ES-I3 (cell line): ENCODE results near the gene IRF5.
"Not testable (repeated sequence)": the region's sequence is repeated elsewhere in the genome, so short reads cannot be mapped to it uniquely, and the experiment has no call there.

ENCODE experiments used
- H3K36me3 ChIP-seq: 2 replicates; pipeline ENCODE4 v1.6.1; 2013; ENCODE audit warnings: mild to moderate bottlenecking, low read length, control low read depth, moderate library complexity; ENCODE audit not compliant: insufficient read depth
- H3K4me1 ChIP-seq: 2 replicates; pipeline ENCODE4 v1.6.1; 2013; ENCODE audit warnings: mild to moderate bottlenecking, control low read depth, low read length; ENCODE audit not compliant: insufficient read depth
- H3K9ac ChIP-seq: 2 replicates; pipeline ENCODE4 v1.6.1; 2013; ENCODE audit warnings: low read depth, mild to moderate bottlenecking, low read length, moderate library complexity
- H3K9me3 ChIP-seq: 2 replicates; pipeline ENCODE4 v1.6.1; 2013; ENCODE audit warnings: mild to moderate bottlenecking, low read length, moderate library complexity; ENCODE audit not compliant: control insufficient read depth, insufficient read depth

The IRF5 gene

DNA sequence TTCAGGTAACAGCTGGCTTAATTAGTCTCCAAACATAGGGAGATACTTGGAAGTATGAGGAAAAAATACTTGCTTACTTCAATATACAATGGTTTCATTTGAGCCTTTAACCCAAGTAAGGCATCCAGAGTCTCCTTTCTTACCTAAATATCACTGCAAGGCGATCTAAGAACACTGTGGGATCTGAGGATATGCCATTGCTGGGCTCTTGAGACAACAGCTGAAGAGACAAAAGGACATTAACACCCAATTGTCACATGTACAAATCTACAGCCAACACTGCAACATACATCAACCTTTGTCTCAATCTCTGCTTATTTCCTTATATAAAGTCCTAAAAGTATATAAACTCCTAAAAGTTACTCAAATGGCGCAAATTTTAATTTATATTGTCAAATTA is 44.4 kb downstream of the IRF5 start:
- Histone ChIP-seq H3K9me3 (no peaks in the 10 kb centered on the region), H3K36me3 (peaks cover 25% of the 10 kb centered on the region)

GRCh38 chr7:128985660-128986059 is 47.9 kb downstream of the IRF5 start:
- peaks cover 18% of the 10 kb centered on the region for H3K4me1 ChIP-seq
- peaks cover 28% of the 10 kb centered on the region for H3K36me3 ChIP-seq
- no peak overlapping the region for H3K9ac ChIP-seq
- H3K9me3 ChIP-seq, result no peaks in the 10 kb centered on the region

More for the DNA sequence above, 44.4 kb downstream of the IRF5 start:
- Histone ChIP-seq H3K4me1 (peaks cover 16% of the 10 kb centered on the region), H3K9ac (no peak overlapping the region)

DNA sequence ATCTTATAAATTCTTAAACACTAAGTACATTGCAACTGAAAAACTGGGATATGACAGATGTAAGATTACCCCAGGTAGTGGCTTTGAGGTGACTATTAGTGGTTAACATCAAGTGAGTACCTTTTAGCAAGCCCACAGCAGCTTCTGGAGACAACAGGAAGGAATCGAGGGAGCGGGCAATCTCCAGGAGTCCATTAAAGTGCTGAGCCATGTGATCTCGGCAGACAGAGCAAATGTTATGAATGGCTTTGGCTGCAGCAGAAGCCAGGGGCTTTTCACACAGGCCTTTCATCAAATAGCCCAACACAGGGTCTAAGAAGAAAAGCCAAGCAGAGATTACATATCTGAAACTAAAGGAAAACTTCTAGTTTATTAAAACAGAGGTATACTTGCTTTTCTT is 48.9 kb downstream of the IRF5 start:
- peaks cover 18% of the 10 kb centered on the region for H3K4me1 ChIP-seq
- no peaks in the 10 kb centered on the region for H3K9me3 ChIP-seq
- H3K9ac ChIP-seq, result no peak overlapping the region
- H3K36me3 ChIP-seq, result peaks cover 28% of the 10 kb centered on the region

- peaks cover 18% of the 10 kb centered on the region for H3K4me1 ChIP-seq
- H3K9me3 ChIP-seq, result no peaks in the 10 kb centered on the region
- no peak overlapping the region for H3K9ac ChIP-seq
- H3K36me3 ChIP-seq, result peaks cover 25% of the 10 kb centered on the region
Measured at GRCh38 chr7:128988372-128988771, 50.6 kb downstream of the IRF5 start.

DNA sequence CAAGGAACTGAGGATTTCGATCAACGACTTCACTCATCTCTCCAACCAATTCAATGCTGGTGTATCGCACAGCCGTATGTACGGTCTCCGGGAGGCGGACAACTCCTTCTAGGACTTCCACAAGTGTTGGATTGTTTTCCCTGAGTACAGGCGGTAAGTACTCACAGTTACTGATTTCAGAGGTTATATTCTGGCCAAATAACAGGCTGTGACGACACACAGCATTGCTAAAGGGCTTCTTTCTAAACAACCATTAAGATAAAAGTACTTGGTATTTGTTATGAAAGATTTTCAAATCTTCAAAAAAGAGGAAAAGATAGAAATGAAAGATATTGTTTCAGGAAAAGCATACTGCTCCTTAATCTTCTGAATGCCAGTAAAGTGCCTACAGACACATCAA is 52.2 kb downstream of the IRF5 start:
- H3K9me3 ChIP-seq, result no peaks in the 10 kb centered on the region
- no peak overlapping the region for H3K9ac ChIP-seq
- H3K36me3 ChIP-seq, result peaks cover 30% of the 10 kb centered on the region
- peaks cover 18% of the 10 kb centered on the region for H3K4me1 ChIP-seq

DNA sequence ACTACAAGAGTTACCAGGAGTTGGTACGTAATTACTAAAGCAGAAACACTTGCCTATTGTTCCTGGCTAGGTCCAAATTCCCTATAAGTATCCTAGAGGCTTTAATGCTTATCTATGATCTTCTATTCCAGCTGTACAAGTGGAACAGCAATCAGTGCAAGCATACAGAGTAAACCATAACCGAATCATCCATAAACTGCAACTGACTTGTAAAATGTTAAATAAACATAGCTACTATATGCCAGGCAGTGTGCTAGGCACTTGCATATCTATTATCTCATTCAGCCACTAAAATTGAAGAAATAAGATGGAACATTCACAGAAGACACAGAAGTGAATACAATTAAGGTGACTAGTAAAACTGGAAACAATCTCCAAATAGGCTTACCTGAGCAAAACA is 55.7 kb downstream of the IRF5 start:
- Histone ChIP-seq H3K4me1 (no peaks in the 10 kb centered on the region), H3K9me3 (no peaks in the 10 kb centered on the region), H3K9ac (no peak overlapping the region), H3K36me3 (peaks cover 26% of the 10 kb centered on the region)

GRCh38 chr7:128994560-128994959 is 56.8 kb downstream of the IRF5 start:
- not testable (repeated sequence) for H3K9ac ChIP-seq, H3K4me1 ChIP-seq, H3K9me3 ChIP-seq
- peaks cover 22% of the 10 kb centered on the region for H3K36me3 ChIP-seq

- Histone ChIP-seq H3K36me3 (peaks cover 23% of the 10 kb centered on the region), H3K9ac (no peak overlapping the region), H3K4me1 (no peaks in the 10 kb centered on the region), H3K9me3 (no peaks in the 10 kb centered on the region)
Measured at GRCh38 chr7:128997181-128997580, 59.5 kb downstream of the IRF5 start.
